Endothelial cell (in vitro differentiated cells): ENCODE data around the gene CNFN. TPM values are rescaled to one million over a fixed set of nuclear protein-coding genes. Genes with fewer than 3 reads are reported as not detected.
A peak's percentile ranks its signal among the peaks of the same experiment; 100 is the strongest.

Experiments
- DNase-seq: peaks from one replicate; pipeline ENCODE4 v3.0.0; 2021; ENCODE audit warnings: low spot score
- H3K27ac Mint-ChIP-seq: one replicate; pipeline ENCODE4 v1.8.0; 2021; ENCODE audit warnings: mixed read lengths, inconsistent platforms; ENCODE audit not compliant: unreplicated experiment
- H3K27me3 Mint-ChIP-seq: one replicate; pipeline ENCODE4 v1.8.0; 2021; ENCODE audit warnings: mild to moderate bottlenecking, moderate library complexity, mixed read lengths, inconsistent platforms; ENCODE audit not compliant: unreplicated experiment
- H3K36me3 Mint-ChIP-seq: one replicate; pipeline ENCODE4 v1.8.0; 2021; ENCODE audit warnings: mild to moderate bottlenecking, low read depth, mixed read lengths, inconsistent platforms; ENCODE audit not compliant: unreplicated experiment
- H3K4me1 Mint-ChIP-seq: one replicate; pipeline ENCODE4 v1.8.0; 2021; ENCODE audit warnings: mild to moderate bottlenecking, mixed read lengths, inconsistent platforms; ENCODE audit not compliant: unreplicated experiment
- H3K4me3 Mint-ChIP-seq: one replicate; pipeline ENCODE4 v1.8.0; 2021; ENCODE audit warnings: mild to moderate bottlenecking, mixed read lengths, inconsistent platforms; ENCODE audit not compliant: unreplicated experiment
- H3K9me3 Mint-ChIP-seq: one replicate; pipeline ENCODE4 v1.8.0; 2021; ENCODE audit warnings: mixed read lengths, inconsistent platforms; ENCODE audit not compliant: unreplicated experiment
- long read RNA-seq: library from polyadenylated mRNA; unstranded; transcript quantifications from one replicate; pipeline ENCODE4 v2.0.0, GENCODE V29; 2020; ENCODE audit not compliant: unreplicated experiment
- total RNA-seq: library from RNA; stranded (reverse); fragmentation: NEBNext Ultra II Directional; extraction: Animal tissue kit (Norgen Biotek cat#: 25700); gene quantifications from one replicate; pipeline ENCODE4 v1.2.1, GENCODE V29; 2021; ENCODE audit not compliant: unreplicated experiment
- TF ChIP-seq, protein P1 (sequence below): fragments of 200-600 bp; sonication (generic); IDR thresholded peaks from one replicate; pipeline ENCODE4 v1.5.0; 2021; ENCODE audit warnings: antibody characterized with exemption; ENCODE audit not compliant: unreplicated experiment

The CNFN gene, protein sequence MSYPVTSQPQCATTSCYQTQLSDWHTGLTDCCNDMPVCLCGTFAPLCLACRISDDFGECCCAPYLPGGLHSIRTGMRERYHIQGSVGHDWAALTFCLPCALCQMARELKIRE
- 4.1 TPM for total RNA-seq
- long read RNA-seq, partial matches to known transcripts: 4 of 4 reads
- long read RNA-seq, other reads (novel, unspliced or antisense): 0 of 4 reads

DNA sequence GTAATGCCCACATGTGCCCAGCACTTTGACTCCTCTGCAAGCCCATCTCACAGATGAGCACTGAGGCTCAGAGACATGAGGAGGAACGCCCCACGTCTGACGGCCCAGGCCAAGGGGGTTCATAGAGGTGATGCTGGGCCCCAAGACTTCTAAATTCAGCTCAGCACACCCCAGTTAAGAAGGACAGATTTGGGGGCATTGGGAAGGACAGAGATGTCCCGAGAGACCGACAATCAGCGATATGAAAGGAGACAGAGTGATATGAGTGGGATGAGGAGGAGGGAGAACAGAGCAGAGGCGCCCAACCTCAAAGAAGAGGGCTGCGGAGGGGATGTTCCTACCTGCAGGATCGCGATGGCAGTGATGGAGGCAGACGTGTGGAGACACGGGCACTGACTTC lies at the start of gene CNFN:
Gene CNFN (minus strand): TSS at position 399 of the 400 bp plus-strand sequence. CDS start 1,260 bp downstream, outside the sequence.
- Mint-ChIP-seq H3K4me1 (peaks cover 5% of the 10 kb centered on the region), H3K9me3 (no peaks in the 10 kb centered on the region), H3K36me3 (peaks cover 3% of the 10 kb centered on the region), H3K27me3 (peaks cover 10% of the 10 kb centered on the region), H3K27ac (no peak within 1 kb of the TSS), H3K4me3 (peak within 1 kb of the TSS; percentile 22)
- DNase-seq: no peak
- TF ChIP-seq, protein P1, sequence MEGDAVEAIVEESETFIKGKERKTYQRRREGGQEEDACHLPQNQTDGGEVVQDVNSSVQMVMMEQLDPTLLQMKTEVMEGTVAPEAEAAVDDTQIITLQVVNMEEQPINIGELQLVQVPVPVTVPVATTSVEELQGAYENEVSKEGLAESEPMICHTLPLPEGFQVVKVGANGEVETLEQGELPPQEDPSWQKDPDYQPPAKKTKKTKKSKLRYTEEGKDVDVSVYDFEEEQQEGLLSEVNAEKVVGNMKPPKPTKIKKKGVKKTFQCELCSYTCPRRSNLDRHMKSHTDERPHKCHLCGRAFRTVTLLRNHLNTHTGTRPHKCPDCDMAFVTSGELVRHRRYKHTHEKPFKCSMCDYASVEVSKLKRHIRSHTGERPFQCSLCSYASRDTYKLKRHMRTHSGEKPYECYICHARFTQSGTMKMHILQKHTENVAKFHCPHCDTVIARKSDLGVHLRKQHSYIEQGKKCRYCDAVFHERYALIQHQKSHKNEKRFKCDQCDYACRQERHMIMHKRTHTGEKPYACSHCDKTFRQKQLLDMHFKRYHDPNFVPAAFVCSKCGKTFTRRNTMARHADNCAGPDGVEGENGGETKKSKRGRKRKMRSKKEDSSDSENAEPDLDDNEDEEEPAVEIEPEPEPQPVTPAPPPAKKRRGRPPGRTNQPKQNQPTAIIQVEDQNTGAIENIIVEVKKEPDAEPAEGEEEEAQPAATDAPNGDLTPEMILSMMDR: no peak

DNA sequence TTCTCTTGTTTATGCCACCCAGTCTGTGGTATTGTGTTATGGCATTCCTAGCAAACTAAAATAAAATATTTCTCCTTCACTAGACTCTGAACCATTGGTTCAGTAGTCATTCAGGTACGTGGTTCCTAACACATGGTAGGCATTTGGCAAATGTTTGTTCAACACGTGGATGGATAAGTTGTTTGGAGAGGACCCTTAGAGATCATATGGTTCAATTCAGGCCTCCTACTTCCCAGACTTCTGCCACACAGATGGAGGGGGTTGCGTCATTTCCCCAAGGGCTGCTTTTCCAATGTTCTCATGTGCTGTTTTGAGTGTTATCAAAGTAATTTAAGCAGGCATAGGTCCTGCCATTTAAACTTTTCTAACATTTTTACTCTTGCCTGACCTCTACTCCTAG lies 45.9 kb upstream of the CNFN start:
- TF ChIP-seq, protein P1: no peak
- no peak overlapping the region for H3K27ac Mint-ChIP-seq
- peaks cover 6% of the 10 kb centered on the region for H3K4me1 Mint-ChIP-seq
- H3K36me3 Mint-ChIP-seq: no peaks in the 10 kb centered on the region
- no peak overlapping the region for H3K4me3 Mint-ChIP-seq
- H3K27me3 Mint-ChIP-seq: peaks cover 1% of the 10 kb centered on the region
- DNase-seq: no peak
- no peaks in the 10 kb centered on the region for H3K9me3 Mint-ChIP-seq

DNA sequence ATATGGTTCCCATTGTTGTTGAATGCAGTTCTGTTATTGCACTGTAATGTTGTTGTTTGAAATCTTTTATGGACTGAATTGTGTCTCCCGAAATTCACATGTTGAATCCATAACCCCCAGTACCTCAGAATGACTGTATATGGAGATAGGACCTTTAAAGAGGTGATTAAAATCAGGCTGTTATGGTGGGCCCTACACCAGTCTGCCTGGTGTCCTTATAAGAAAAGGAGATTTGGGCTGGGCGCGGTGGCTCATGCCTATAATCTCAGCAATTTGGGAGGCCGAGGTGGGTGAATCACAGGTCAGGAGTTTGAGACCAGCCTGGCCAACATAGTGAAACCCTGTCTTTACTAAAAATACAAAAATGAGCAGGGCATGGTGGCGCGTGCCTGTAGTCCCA lies 45.2 kb upstream of the CNFN start:
- Mint-ChIP-seq H3K9me3 (no peaks in the 10 kb centered on the region), H3K27me3 (peaks cover 1% of the 10 kb centered on the region), H3K27ac (no peak overlapping the region), H3K36me3 (no peaks in the 10 kb centered on the region), H3K4me1 (peaks cover 6% of the 10 kb centered on the region), H3K4me3 (no peak overlapping the region)
- TF ChIP-seq, protein P1: no peak
- no peak for DNase-seq

DNA sequence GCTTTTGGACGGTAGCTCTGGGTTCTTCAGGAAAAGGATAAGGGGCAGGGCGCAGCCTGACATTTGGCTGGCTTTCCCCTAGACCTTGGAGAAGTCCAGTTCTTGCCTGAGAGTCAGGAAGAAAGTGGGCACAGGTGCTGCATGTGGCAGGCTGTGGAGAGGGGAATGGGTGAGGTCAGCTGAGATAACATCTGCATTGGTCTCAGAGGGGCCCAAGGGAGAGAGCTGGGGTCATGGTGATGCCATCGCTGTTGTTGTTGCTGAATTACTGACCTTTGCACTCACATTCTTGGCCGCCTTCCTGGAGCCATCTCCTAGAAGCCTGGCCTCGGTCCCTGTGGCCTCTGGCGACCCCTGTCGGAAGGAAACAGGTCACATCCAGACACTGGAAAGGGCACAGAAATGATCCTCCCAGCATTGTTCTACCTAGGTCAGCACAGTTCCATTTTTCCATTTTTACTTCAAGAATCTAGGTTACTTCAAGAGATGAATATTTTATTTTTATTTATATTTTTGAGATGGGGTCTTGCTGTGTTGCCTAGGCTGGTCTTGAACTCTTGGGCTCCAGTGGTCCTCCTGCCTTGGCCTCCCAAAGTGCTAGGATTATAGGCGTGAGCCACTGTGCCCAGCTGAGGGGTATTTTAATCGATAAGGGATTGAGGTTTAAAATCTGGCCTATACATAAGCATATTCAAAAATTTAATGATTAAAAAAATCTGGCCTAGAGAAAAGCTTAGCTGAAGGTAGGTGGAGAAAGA lies 43.6 kb upstream of the CNFN start:
- no peaks in the 10 kb centered on the region for H3K36me3 Mint-ChIP-seq
- TF ChIP-seq, protein P1: peak; percentile 59
- no peak overlapping the region for H3K4me3 Mint-ChIP-seq
- no peaks in the 10 kb centered on the region for H3K9me3 Mint-ChIP-seq
- peaks cover 6% of the 10 kb centered on the region for H3K4me1 Mint-ChIP-seq
- H3K27ac Mint-ChIP-seq: peak overlapping the region; percentile 48
- peak; percentile 76 for DNase-seq
- peaks cover 1% of the 10 kb centered on the region for H3K27me3 Mint-ChIP-seq

DNA sequence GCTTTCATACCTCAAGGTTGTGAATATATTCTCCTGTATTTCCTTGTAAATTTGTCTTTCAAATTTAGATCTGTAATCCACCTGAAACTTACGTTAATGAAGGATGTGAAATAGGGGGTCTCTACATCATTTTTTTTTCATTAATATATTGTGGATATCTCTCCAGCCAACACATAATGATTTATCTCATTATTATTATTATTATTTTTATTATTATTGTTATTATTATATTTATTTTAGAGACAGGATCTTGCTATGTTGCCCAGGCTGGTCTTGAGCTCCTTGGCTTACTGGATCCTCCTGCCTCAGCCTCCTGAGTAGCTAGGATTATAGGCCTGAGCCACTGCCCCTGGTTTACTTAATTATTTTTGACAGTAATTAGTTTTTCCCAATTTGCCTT lies 41.4 kb upstream of the CNFN start:
- Mint-ChIP-seq H3K9me3 (no peaks in the 10 kb centered on the region), H3K4me3 (no peak overlapping the region), H3K27me3 (peaks cover 3% of the 10 kb centered on the region), H3K27ac (no peak overlapping the region), H3K36me3 (no peaks in the 10 kb centered on the region), H3K4me1 (peaks cover 6% of the 10 kb centered on the region)
- no peak for DNase-seq
- TF ChIP-seq, protein P1: no peak
